Parathyroid adenoma (tissue), 2 donors: Measurements from ENCODE around the gene ZMYND15.

ENCODE experiments used
- H2AFZ ChIP-seq: fragments of 300-600 bp; sonication (generic); one replicate; pipeline ENCODE4 v1.7.0; 2017; ENCODE audit warnings: antibody characterized with exemption, mild to moderate bottlenecking
- H3K27ac ChIP-seq: fragments of 300-600 bp; sonication (generic); one replicate; pipeline ENCODE4 v1.7.0; 2017
- H3K27me3 ChIP-seq: fragments of 300-600 bp; sonication (generic); one replicate; pipeline ENCODE4 v1.7.0; 2017; ENCODE audit warnings: low read length; ENCODE audit not compliant: control insufficient read depth, insufficient read depth
- H3K36me3 ChIP-seq: fragments of 300-600 bp; sonication (generic); one replicate; pipeline ENCODE4 v1.7.0; 2017; ENCODE audit warnings: low read length; ENCODE audit not compliant: control insufficient read depth, insufficient read depth
- H3K4me1 ChIP-seq: fragments of 300-600 bp; sonication (generic); one replicate; pipeline ENCODE4 v1.7.0; 2017; ENCODE audit warnings: control low read depth
- H3K4me2 ChIP-seq: fragments of 300-600 bp; sonication (generic); one replicate; pipeline ENCODE4 v1.7.0; 2017; ENCODE audit warnings: low read length
- H3K4me3 ChIP-seq: fragments of 300-600 bp; sonication (generic); one replicate; pipeline ENCODE4 v1.7.0; 2017; ENCODE audit warnings: low read depth, low read length
- H3K79me2 ChIP-seq: fragments of 300-600 bp; sonication (generic); one replicate; pipeline ENCODE4 v1.7.0; 2017; ENCODE audit warnings: control low read depth
- H3K9ac ChIP-seq: fragments of 300-600 bp; sonication (generic); one replicate; pipeline ENCODE4 v1.7.0; 2017; ENCODE audit warnings: mild to moderate bottlenecking
- H3K9me3 ChIP-seq: fragments of 300-600 bp; sonication (generic); one replicate; pipeline ENCODE4 v1.7.0; 2017; ENCODE audit warnings: low read length; ENCODE audit not compliant: control insufficient read depth
- TF ChIP-seq, protein P1 (sequence below): fragments of 300-600 bp; sonication (generic); IDR thresholded peaks from one replicate; pipeline ENCODE4 v1.7.0; 2017; ENCODE audit warnings: antibody characterized with exemption, mild to moderate bottlenecking
- donor health status: primary hyperparathyroidism.

The ZMYND15 gene

GRCh38 chr17:4789701-4789950 lies 50.0 kb downstream of the ZMYND15 start:
- no peaks in the 10 kb centered on the region for H3K36me3 ChIP-seq
- TF ChIP-seq, protein P1, sequence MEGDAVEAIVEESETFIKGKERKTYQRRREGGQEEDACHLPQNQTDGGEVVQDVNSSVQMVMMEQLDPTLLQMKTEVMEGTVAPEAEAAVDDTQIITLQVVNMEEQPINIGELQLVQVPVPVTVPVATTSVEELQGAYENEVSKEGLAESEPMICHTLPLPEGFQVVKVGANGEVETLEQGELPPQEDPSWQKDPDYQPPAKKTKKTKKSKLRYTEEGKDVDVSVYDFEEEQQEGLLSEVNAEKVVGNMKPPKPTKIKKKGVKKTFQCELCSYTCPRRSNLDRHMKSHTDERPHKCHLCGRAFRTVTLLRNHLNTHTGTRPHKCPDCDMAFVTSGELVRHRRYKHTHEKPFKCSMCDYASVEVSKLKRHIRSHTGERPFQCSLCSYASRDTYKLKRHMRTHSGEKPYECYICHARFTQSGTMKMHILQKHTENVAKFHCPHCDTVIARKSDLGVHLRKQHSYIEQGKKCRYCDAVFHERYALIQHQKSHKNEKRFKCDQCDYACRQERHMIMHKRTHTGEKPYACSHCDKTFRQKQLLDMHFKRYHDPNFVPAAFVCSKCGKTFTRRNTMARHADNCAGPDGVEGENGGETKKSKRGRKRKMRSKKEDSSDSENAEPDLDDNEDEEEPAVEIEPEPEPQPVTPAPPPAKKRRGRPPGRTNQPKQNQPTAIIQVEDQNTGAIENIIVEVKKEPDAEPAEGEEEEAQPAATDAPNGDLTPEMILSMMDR, result no peak
- peak overlapping the region; percentile 92 for H3K4me2 ChIP-seq
- H3K4me3 ChIP-seq, result peak overlapping the region; percentile 80
- H3K9ac ChIP-seq, result peak overlapping the region; percentile 56
- peaks cover 22% of the 10 kb centered on the region for H3K4me1 ChIP-seq
- peak overlapping the region; percentile 91 for H3K27ac ChIP-seq
- no peaks in the 10 kb centered on the region for H3K27me3 ChIP-seq
- H2AFZ ChIP-seq, result peak overlapping the region; percentile 81
- no peaks in the 10 kb centered on the region for H3K79me2 ChIP-seq
- no peaks in the 10 kb centered on the region for H3K9me3 ChIP-seq

- Histone ChIP-seq H3K4me3 (peak overlapping the region; percentile 80), H3K27me3 (no peaks in the 10 kb centered on the region), H3K79me2 (no peaks in the 10 kb centered on the region), H3K9me3 (no peaks in the 10 kb centered on the region), H3K4me2 (peak overlapping the region; percentile 92), H3K27ac (peak overlapping the region; percentile 91), H3K36me3 (no peaks in the 10 kb centered on the region), H2AFZ (peak overlapping the region; percentile 81), H3K4me1 (peaks cover 22% of the 10 kb centered on the region), H3K9ac (peak overlapping the region; percentile 56)
- TF ChIP-seq, protein P1, result peak; percentile 85
These were observed 50.5 kb downstream of the ZMYND15 start for GRCh38 chr17:4789951-4790704.

DNA sequence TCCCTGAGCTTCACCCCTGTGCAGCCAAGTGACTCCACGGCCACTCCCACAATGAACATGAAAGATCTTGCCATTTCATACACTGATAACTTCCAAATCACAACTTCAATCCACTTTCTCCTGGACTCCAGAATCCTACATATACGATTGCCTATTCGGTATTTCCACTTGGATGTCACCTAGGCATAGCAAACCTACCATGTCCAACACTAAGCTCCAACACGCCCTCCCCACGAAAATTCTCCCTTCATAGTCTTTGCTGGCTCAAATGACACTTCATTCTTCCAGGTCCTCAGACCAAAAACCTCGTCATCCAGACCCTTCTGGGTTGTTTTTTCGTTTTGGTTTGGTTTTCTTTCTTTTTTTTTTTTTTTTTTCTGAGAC lies 51.1 kb downstream of the ZMYND15 start:
- H3K4me2 ChIP-seq, result peak overlapping the region; percentile 92
- TF ChIP-seq, protein P1, result no peak

DNA sequence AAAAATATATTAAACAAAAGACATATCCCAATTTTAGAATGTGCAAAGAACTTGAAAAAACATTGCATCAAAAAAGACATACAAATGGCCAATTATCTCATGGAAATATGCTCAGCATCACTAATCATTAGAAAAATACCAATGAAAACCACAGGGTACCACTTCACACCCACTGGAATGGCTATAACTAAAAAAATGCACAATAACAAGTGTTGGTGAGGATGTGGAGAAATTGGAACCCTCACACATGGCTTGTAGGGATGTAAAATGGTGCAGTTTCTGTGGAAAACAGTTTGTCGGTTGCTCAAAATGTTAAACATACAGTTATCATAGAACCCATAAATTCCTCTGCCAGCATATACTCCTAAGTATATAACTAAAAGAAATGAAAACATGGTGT lies 55.5 kb downstream of the ZMYND15 start:
- Histone ChIP-seq H3K9ac (no peak overlapping the region), H3K4me1 (peaks cover 8% of the 10 kb centered on the region), H2AFZ (peak overlapping the region; percentile 89), H3K4me2 (no peak overlapping the region), H3K9me3 (no peaks in the 10 kb centered on the region), H3K27me3 (no peaks in the 10 kb centered on the region), H3K79me2 (peaks cover 5% of the 10 kb centered on the region), H3K4me3 (peak overlapping the region; percentile 99), H3K36me3 (no peaks in the 10 kb centered on the region), H3K27ac (no peak overlapping the region)
- TF ChIP-seq, protein P1, result no peak

More for the DNA sequence above, 51.1 kb downstream of the ZMYND15 start:
- peak overlapping the region; percentile 81 for H2AFZ ChIP-seq
- H3K36me3 ChIP-seq, result no peaks in the 10 kb centered on the region
- H3K27me3 ChIP-seq, result no peaks in the 10 kb centered on the region
- no peak overlapping the region for H3K9ac ChIP-seq
- no peaks in the 10 kb centered on the region for H3K79me2 ChIP-seq
- H3K9me3 ChIP-seq, result no peaks in the 10 kb centered on the region
- peaks cover 21% of the 10 kb centered on the region for H3K4me1 ChIP-seq
- H3K4me3 ChIP-seq, result peak overlapping the region; percentile 80
- peak overlapping the region; percentile 91 for H3K27ac ChIP-seq
